NCI-H345 (cell line): ENCODE measurements around the gene NME4.
"Not testable (repeated sequence)": the region's sequence is repeated elsewhere in the genome, so short reads cannot be mapped to it uniquely, and the experiment has no call there.

Source experiments
- DNase-seq: peaks from one replicate; lab custom pipeline; 2025; lab: John Stamatoyannopoulos, UW

NME4 gene

GRCh38 chr16:397135-397661, at the start of gene NME4:
TSS of gene NME4 (plus strand) at chr16:397199. CDS start at chr16:397223, 24 bp downstream.
- no peak for DNase-seq

GRCh38 chr16:347203-347602, 49.8 kb upstream of the NME4 start:
- DNase-seq: no peak

GRCh38 chr16:348495-348894, 48.5 kb upstream of the NME4 start:
- DNase-seq: not testable (repeated sequence)

- DNase-seq: no peak
Measured at GRCh38 chr16:349211-349610, 47.8 kb upstream of the NME4 start.

DNA sequence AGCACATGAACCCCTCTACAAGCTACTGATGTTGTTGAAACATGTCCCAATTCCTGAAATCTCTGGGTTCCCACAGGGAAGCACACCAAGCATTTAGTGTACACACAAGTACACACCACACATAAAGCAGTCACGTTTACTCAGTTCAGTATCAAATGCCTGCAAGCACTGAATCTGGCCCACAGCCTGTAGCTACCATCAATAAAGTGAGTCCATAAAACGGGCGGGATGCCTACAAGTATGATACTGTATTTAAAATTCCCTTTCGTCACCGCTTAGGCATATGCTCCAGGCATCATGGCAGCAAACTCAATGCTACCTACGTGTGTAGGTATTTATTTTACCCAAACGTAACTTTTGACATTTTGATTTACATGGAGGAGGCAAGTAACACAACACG, 46.8 kb upstream of the NME4 start:
- no peak for DNase-seq

- DNase-seq: no peak
Measured at GRCh38 chr16:351804-352520, 45.0 kb upstream of the NME4 start.

DNA sequence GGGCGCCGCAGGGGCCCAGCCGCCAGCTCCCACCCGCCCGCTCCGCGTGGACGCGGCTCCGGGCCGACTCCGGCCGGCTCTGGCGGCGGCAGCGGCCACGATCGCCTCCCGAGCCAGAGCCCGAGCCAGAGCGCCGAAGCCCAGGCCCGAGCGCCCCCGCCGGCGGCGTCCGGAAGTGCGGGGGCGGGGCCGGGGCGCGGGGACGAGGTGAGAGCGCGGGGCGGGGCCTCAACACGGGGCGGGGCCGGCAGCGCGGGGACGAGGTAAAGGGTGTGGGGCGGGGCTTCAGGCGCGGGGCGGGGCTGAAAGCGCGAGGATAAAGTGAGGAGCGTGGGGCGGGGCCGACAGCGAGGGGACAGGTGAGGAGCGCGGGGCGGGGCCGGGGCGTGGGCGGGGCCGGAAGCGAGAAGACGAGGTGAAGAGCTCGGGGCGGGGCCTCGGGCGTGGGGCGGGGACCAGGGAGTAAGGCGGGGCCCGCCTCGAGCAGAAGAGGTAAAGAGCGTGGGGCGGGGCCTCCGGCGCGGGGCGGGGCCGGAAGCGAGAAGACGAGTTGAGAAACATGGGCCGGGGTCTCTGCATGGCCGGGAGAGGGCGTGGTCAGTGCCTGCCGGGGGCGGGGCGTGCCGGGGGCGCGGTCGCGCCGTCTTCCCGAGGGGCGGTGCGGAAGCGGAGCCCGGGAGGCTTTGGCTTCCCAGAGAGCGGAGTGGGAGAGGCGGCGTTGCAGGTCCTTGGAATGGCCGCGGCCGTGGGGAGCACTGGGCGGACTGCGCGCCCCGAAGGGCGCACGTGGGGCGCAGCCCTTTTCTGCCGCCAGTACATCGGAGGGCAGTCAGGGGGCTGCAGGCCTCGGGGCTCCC, 44.2 kb upstream of the NME4 start, which contains the start of gene AXIN1:
TSS of gene AXIN1 (minus strand) at position 177 of the 857 bp plus-strand sequence. CDS start 5,698 bp downstream, outside the sequence.
- DNase-seq: peak; percentile 98

GRCh38 chr16:353404-354290, 43.4 kb upstream of the NME4 start:
- no peak for DNase-seq

DNA sequence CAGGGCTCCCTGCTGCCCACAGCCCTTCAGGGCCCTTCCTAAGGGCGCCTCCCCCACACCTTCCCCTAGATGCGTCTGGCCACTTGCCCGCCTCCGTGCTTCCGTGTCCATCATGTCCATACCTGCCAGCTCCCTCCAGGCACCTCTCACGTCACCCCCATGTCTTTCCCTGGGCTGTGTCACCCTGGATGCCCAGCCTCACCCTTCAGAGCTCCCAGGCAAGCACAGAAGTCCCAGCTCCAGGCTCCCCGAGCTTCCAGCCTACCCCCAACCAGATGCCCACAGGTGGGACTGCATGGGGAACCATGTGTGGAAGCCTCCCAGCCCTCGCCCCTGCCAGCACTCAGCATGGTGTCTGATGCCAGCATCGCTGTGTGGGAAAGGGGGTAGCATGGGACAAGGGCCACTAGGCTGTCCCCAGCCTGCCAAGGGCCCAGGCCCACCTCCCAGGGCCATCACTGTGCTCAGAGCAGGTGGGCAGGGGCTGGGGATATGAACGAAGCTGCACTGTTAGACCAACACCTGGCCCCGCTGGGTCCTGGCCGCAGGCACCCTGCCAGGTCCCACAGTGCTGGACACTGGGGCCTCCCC, 42.6 kb upstream of the NME4 start:
- DNase-seq: no peak

- DNase-seq: no peak
Measured at GRCh38 chr16:354971-355461, 42.0 kb upstream of the NME4 start.

DNA sequence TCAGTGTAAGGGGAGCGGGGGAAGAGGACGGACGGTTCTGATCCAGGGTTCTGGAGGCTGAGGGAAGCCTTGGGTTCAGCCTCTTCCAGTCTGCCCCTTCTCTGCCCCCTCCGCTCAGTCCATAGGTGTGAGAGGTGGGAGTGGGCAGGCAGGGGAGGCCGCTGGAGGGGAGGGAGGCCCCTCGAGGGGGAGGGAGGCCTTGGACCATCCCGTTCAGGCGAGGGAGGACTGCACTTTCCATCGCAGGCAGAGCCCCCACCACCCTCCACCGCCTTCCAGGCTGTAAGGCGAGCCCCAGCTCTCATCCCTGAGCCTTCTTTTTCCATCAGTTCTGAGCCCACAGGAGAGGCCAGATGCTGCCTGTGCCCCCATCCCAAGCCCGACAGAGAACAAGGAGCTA, 40.3 kb upstream of the NME4 start:
- no peak for DNase-seq

GRCh38 chr16:359067-359763, 37.8 kb upstream of the NME4 start:
- no peak for DNase-seq

GRCh38 chr16:359871-360697, 36.9 kb upstream of the NME4 start:
- DNase-seq: no peak

DNA sequence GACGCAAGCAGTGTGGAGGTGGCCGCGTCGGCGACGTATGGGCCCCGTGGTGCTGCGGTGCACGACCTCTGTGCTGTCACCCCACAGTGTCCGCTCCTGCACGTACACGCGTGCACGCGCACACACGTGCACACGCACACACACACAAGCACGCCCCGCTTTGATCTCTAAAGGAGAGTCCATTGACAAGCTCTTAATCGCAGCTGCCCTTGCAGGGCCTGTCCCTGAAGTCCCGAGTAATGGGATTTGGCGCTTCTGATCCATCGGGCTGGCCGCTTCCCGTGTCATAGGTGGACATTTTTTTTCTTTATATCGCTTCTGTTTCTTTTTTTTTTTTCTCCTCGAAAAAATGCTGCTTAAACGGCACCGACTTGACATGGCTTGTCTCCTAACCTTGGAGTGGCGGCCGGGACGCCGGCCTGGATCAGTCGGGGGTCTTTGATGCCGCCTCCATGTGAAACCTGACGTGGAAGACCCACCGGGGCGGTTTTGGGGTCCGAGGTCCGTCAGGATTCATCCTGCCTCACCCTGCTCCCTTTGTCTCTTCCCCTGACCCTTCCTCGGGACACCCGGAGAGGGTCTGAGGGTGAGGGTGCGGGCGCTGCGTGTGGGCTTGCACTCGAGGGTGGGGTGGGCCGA, 36.2 kb upstream of the NME4 start:
- no peak for DNase-seq

DNA sequence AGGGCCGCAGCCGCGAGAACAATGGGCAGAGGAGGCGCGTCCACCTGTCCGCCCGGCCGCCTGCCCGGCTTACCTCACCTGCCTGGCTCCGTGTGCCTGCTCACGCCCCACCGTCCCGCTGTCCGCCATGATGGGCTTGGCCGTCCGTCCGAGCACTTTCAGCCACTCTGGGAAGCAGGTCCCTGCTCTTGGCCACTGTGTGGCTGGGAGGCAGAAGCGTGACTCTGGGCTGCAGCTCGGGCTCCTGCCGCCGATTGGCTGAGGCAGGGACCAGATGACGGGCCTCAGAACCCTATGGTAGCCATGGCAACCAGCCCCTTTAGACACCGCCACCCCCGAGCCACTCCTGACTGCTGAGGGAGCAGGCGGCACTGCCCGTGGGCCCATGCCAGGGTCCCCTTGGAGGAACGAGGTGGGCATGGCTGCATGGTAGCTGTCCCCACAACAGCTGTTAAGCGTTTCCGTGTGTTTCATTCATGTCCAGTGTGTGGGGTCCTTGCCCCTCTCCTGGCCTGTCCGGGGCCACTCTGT, 35.6 kb upstream of the NME4 start:
- no peak for DNase-seq

DNA sequence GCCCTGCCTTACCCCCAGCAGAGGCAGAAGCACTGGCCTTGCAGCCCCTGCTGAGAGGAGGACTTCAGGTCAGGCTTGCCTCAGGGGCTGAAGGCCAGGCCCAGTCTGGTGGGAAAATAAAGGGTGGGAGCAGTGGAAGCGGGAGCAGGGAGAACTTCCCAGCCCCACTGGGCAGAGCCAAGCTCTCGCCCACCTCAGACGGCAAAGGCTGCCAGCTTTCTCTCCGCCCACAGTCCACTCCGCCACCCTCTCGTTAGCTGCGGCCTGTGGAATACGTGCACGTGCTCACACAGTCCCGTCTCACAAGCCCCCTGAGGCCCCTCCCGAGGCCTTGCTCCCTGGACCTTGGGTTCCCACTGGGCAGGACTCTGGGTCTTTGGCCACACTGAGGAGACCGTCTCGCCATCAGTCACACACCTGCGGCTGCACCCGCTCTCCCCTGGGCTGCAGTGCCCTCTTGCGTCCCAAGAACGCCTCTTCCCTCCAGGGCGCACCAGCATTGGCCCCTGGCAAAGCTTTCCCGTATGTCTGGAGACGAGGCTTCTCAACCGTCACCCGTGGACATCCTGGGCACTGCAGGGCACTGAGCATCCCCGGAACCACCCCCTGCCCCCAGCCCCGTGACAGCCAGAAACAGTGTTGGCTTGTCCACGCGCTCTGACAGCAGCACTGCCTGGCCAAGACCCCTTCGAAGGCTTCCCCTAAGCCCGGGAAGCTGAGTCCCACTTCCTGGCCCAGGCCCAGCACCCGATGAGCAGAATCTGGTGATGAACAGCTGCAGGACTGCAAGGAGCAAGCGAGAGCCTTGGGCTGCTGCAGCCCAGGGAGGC, 34.9 kb upstream of the NME4 start:
- DNase-seq: peak; percentile 78

- not testable (repeated sequence) for DNase-seq
Measured at GRCh38 chr16:362702-362999, 34.3 kb upstream of the NME4 start.

DNA sequence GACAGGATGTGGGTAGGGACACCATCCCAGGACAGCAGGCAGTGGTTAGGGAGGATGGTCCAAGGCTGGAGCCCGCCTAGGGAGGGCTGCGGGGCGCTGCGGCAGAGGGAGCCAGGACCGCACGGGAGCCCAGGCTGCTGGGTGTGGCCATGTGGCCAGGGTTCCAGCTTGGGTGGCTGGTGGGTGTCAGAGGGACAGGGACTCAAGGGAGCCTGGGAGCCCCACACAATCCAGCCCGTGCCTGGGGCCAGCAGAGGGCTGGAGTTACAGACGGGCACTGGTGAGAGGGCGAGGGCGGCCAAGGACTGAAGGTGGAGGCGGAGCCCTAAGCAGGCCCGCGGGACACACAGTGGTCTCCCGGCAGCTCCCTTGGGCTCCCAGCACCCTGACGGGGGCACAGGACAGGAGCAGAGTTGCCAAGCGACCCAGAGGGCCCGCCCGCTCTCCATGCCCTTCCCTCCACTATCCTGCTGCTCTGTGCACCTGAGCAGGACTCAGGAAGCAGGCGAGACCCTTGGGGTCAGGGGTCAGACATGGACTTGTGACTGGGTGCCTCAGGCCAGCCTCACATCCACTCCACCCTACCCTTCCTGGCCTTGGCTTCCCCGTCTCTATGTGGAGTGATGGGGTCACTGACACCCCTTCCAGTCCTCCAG, 33.8 kb upstream of the NME4 start:
- no peak for DNase-seq
